ENCODE results near the gene LDLRAD4. TPM values are rescaled to one million over a fixed set of nuclear protein-coding genes. Genes with fewer than 3 reads are reported as not detected.

The LDLRAD4 gene
- total RNA-seq, 1 experiment from 2014 or later = 1.7 TPM

- DNase-seq (ENCODE audit: low spot score) = no peak
Measured at GRCh38 chr18:13547347-13547746, 328.8 kb downstream of the LDLRAD4 start.

GRCh38 chr18:13548106-13548819, 329.7 kb downstream of the LDLRAD4 start:
- DNase-seq (ENCODE audit: low spot score) = no peak

- no peak for DNase-seq (ENCODE audit: low spot score)
Measured at GRCh38 chr18:13548966-13549879, 330.7 kb downstream of the LDLRAD4 start.

GRCh38 chr18:13549880-13550232, 331.3 kb downstream of the LDLRAD4 start:
- DNase-seq (ENCODE audit: low spot score) = no peak

- DNase-seq (ENCODE audit: low spot score) = no peak
Measured at GRCh38 chr18:13550418-13551304, 332.1 kb downstream of the LDLRAD4 start.

- DNase-seq (ENCODE audit: low spot score) = no peak
Measured at GRCh38 chr18:13551305-13551603, 332.7 kb downstream of the LDLRAD4 start.

- DNase-seq (ENCODE audit: low spot score) = no peak
Measured at GRCh38 chr18:13551841-13552733, 333.5 kb downstream of the LDLRAD4 start.

- no peak for DNase-seq (ENCODE audit: low spot score)
Measured at GRCh38 chr18:13553449-13553848, 334.9 kb downstream of the LDLRAD4 start.

GRCh38 chr18:13555192-13555591, 336.6 kb downstream of the LDLRAD4 start:
- DNase-seq (ENCODE audit: low spot score) = no peak

GRCh38 chr18:13555865-13556264, 337.3 kb downstream of the LDLRAD4 start:
- no peak for DNase-seq (ENCODE audit: low spot score)

- no peak for DNase-seq (ENCODE audit: low spot score)
Measured at GRCh38 chr18:13556502-13556901, 337.9 kb downstream of the LDLRAD4 start.

- peak; percentile 60 for DNase-seq (ENCODE audit: low spot score)
Measured at GRCh38 chr18:13558124-13558523, 339.6 kb downstream of the LDLRAD4 start.

- DNase-seq (ENCODE audit: low spot score) = no peak
Measured at GRCh38 chr18:13558790-13559189, 340.2 kb downstream of the LDLRAD4 start.

GRCh38 chr18:13559754-13560153, 341.2 kb downstream of the LDLRAD4 start:
- no peak for DNase-seq (ENCODE audit: low spot score)

- DNase-seq (ENCODE audit: low spot score) = no peak
Measured at GRCh38 chr18:13560306-13560705, 341.7 kb downstream of the LDLRAD4 start.

GRCh38 chr18:13562494-13563029, 344.0 kb downstream of the LDLRAD4 start:
- DNase-seq (ENCODE audit: low spot score) = no peak

GRCh38 chr18:13563390-13563805, 344.8 kb downstream of the LDLRAD4 start:
- no peak for DNase-seq (ENCODE audit: low spot score)

GRCh38 chr18:13564579-13564978, 346.0 kb downstream of the LDLRAD4 start:
- DNase-seq (ENCODE audit: low spot score) = no peak

GRCh38 chr18:13565228-13565627, 346.7 kb downstream of the LDLRAD4 start:
- DNase-seq (ENCODE audit: low spot score) = no peak

GRCh38 chr18:13566941-13567746, 348.6 kb downstream of the LDLRAD4 start:
- no peak for DNase-seq (ENCODE audit: low spot score)
